Neural progenitor cell (in vitro differentiated cells): Measurements from ENCODE around the gene GXYLT2. TPM values are rescaled to one million over a fixed set of nuclear protein-coding genes. Genes with fewer than 3 reads are reported as not detected.

Experiments used
- DNase-seq: peaks from one replicate; pipeline ENCODE4 v3.0.0-alpha.2; 2016; ENCODE audit warnings: low spot score
- H2AFZ ChIP-seq: fragments of 200-600 bp; sonication (generic); replicated peaks from 2 replicates; pipeline ENCODE4 v1.6.1; 2016; ENCODE audit warnings: antibody characterized with exemption
- H3F3A ChIP-seq: fragments of 200-600 bp; sonication (generic); 2 replicates; pipeline ENCODE4 v1.6.1; 2016; ENCODE audit warnings: antibody characterized with exemption, low read depth
- H3K27ac ChIP-seq: fragments of 200-600 bp; sonication (generic); 2 replicates; pipeline ENCODE4 v1.5.1; 2016; ENCODE audit warnings: mild to moderate bottlenecking
- H3K27me3 ChIP-seq: fragments of 200-600 bp; sonication (generic); 2 replicates; pipeline ENCODE4 v1.6.1; 2016; ENCODE audit warnings: mild to moderate bottlenecking, moderate library complexity
- H3K36me3 ChIP-seq: fragments of 200-600 bp; sonication (generic); 2 replicates; pipeline ENCODE4 v1.5.1; 2016
- H3K4me1 ChIP-seq: fragments of 200-600 bp; sonication (generic); 2 replicates; pipeline ENCODE4 v1.6.1; 2016; ENCODE audit warnings: mixed run types
- H3K4me2 ChIP-seq: fragments of 200-600 bp; sonication (generic); 2 replicates; pipeline ENCODE4 v1.6.1; 2016
- H3K4me3 ChIP-seq: fragments of 200-600 bp; sonication (generic); 2 replicates; pipeline ENCODE4 v1.5.1; 2016
- H3K79me2 ChIP-seq: fragments of 200-600 bp; sonication (generic); 2 replicates; pipeline ENCODE4 v1.6.1; 2016; ENCODE audit warnings: low read depth
- H3K9ac ChIP-seq: fragments of 200-600 bp; sonication (generic); 2 replicates; pipeline ENCODE4 v1.6.1; 2016
- H3K9me3 ChIP-seq: fragments of 200-600 bp; sonication (generic); 2 replicates; pipeline ENCODE4 v1.5.1; 2016; ENCODE audit warnings: low read depth
- H4K20me1 ChIP-seq: fragments of 200-600 bp; sonication (generic); 2 replicates; pipeline ENCODE4 v1.6.1; 2016; ENCODE audit warnings: low read depth
- H3K27ac Mint-ChIP-seq: 3 replicates; pipeline ENCODE4 v1.8.0; 2021; ENCODE audit warnings: mixed read lengths
- H3K27me3 Mint-ChIP-seq: 2 replicates; pipeline ENCODE4 v1.8.0; 2022; ENCODE audit warnings: low read depth, mild to moderate bottlenecking, inconsistent platforms, moderate library complexity, mixed read lengths; ENCODE audit not compliant: insufficient read depth
- H3K36me3 Mint-ChIP-seq: 3 replicates; pipeline ENCODE4 v1.8.0; 2021; ENCODE audit warnings: mixed read lengths
- H3K4me1 Mint-ChIP-seq: 3 replicates; pipeline ENCODE4 v1.8.0; 2021; ENCODE audit warnings: mixed read lengths
- H3K4me3 Mint-ChIP-seq: 3 replicates; pipeline ENCODE4 v1.8.0; 2021; ENCODE audit warnings: mild to moderate bottlenecking, moderate library complexity, mixed read lengths
- H3K9me3 Mint-ChIP-seq: 3 replicates; pipeline ENCODE4 v1.8.0; 2020; ENCODE audit warnings: mixed read lengths
- EZH2 ChIP-seq: fragments of 200-600 bp; sonication (generic); IDR thresholded peaks from 2 replicates; pipeline ENCODE4 v1.6.1; 2017; ENCODE audit warnings: antibody characterized with exemption, mild to moderate bottlenecking, moderate library complexity
- EZH2phosphoT487 ChIP-seq: fragments of 200-600 bp; sonication (generic); IDR thresholded peaks from 2 replicates; pipeline ENCODE4 v1.6.1; 2017; ENCODE audit warnings: antibody characterized with exemption
- total RNA-seq: library from RNA; depleted of rRNA; stranded (reverse); fragments of >200 nt; gene quantifications from 2 replicates; pipeline ENCODE4 v1.2.3, GENCODE V29; 2015; ENCODE audit warnings: low replicate concordance
- TF ChIP-seq, protein P1 (sequence below): fragments of 200-600 bp; sonication (generic); IDR thresholded peaks from 2 replicates; pipeline ENCODE4 v1.5.1; 2017; ENCODE audit warnings: antibody characterized with exemption, mild to moderate bottlenecking

The GXYLT2 gene
- total RNA-seq, 1 donor from 2014 or later = 3.6 TPM

- H3K9me3 ChIP-seq = peaks cover 8% of the 10 kb centered on the region
- H3K9me3 Mint-ChIP-seq = peaks cover 13% of the 10 kb centered on the region
- TF ChIP-seq, protein P1, sequence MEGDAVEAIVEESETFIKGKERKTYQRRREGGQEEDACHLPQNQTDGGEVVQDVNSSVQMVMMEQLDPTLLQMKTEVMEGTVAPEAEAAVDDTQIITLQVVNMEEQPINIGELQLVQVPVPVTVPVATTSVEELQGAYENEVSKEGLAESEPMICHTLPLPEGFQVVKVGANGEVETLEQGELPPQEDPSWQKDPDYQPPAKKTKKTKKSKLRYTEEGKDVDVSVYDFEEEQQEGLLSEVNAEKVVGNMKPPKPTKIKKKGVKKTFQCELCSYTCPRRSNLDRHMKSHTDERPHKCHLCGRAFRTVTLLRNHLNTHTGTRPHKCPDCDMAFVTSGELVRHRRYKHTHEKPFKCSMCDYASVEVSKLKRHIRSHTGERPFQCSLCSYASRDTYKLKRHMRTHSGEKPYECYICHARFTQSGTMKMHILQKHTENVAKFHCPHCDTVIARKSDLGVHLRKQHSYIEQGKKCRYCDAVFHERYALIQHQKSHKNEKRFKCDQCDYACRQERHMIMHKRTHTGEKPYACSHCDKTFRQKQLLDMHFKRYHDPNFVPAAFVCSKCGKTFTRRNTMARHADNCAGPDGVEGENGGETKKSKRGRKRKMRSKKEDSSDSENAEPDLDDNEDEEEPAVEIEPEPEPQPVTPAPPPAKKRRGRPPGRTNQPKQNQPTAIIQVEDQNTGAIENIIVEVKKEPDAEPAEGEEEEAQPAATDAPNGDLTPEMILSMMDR = no peak
- no peak for TF ChIP-seq EZH2phosphoT487
- H3F3A ChIP-seq = no peaks in the 10 kb centered on the region
- H3K36me3 ChIP-seq = no peaks in the 10 kb centered on the region
- H3K27ac ChIP-seq = no peak overlapping the region
- H2AFZ ChIP-seq = no peak overlapping the region
- H3K4me2 ChIP-seq = no peak overlapping the region
- no peaks in the 10 kb centered on the region for H3K4me1 ChIP-seq
- no peaks in the 10 kb centered on the region for H3K27me3 ChIP-seq
- peaks cover 3% of the 10 kb centered on the region for H3K27me3 Mint-ChIP-seq
- H3K9ac ChIP-seq = no peak overlapping the region
- peaks cover 2% of the 10 kb centered on the region for H3K36me3 Mint-ChIP-seq
- DNase-seq = no peak
- no peak overlapping the region for H3K4me3 Mint-ChIP-seq
- H3K4me3 ChIP-seq = no peak overlapping the region
- H4K20me1 ChIP-seq = no peaks in the 10 kb centered on the region
- no peak overlapping the region for H3K27ac Mint-ChIP-seq
- no peaks in the 10 kb centered on the region for H3K4me1 Mint-ChIP-seq
- H3K79me2 ChIP-seq = no peaks in the 10 kb centered on the region
Observed at GRCh38 chr3:72985576-72985975, 97.7 kb downstream of the GXYLT2 start.

- no peak for TF ChIP-seq EZH2phosphoT487
- H3K27me3 ChIP-seq = no peaks in the 10 kb centered on the region
Observed at GRCh38 chr3:72990701-72991395, 103.0 kb downstream of the GXYLT2 start.

DNA sequence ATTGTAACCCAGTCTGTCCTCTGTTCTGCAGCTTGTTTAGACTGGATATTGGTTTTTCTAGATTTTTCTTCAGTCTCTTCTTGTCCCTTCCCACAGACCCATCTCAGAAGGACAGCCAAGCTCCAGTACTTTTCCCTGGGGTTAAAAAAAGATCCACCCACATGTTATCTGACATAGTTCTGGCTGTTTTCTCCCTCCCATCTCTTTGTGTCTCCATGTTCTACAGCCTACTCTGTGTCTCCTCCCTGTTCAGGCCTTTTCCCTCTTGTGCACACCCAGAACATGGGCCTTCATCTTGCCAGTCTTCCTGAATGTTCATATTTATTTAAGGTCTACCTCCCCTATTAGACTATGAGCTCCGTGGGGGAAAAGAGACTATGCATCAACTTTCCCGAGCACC, 103.7 kb downstream of the GXYLT2 start:
- TF ChIP-seq EZH2 = no peak
- TF ChIP-seq, protein P1 = no peak
- TF ChIP-seq EZH2phosphoT487 = no peak
- peaks cover 4% of the 10 kb centered on the region for H3K79me2 ChIP-seq

More at GRCh38 chr3:72990701-72991395, 103.0 kb downstream of the GXYLT2 start:
- peaks cover 3% of the 10 kb centered on the region for H3K9me3 Mint-ChIP-seq
- Histone ChIP-seq H3K9ac (no peak overlapping the region), H3K27ac (no peak overlapping the region), H3F3A (peaks cover 4% of the 10 kb centered on the region), H4K20me1 (no peaks in the 10 kb centered on the region), H3K79me2 (no peaks in the 10 kb centered on the region), H3K36me3 (no peaks in the 10 kb centered on the region), H3K4me2 (no peak overlapping the region), H3K9me3 (peaks cover 2% of the 10 kb centered on the region), H2AFZ (no peak overlapping the region), H3K4me3 (no peak overlapping the region), H3K4me1 (no peaks in the 10 kb centered on the region)
- no peak for DNase-seq
- H3K27me3 Mint-ChIP-seq = peaks cover 3% of the 10 kb centered on the region
- H3K36me3 Mint-ChIP-seq = peaks cover 2% of the 10 kb centered on the region
- no peak overlapping the region for H3K4me3 Mint-ChIP-seq
- no peak overlapping the region for H3K27ac Mint-ChIP-seq
- H3K4me1 Mint-ChIP-seq = peaks cover 4% of the 10 kb centered on the region

GRCh38 chr3:72993391-72993790, 105.5 kb downstream of the GXYLT2 start:
- peaks cover 11% of the 10 kb centered on the region for H3K4me1 Mint-ChIP-seq
- Histone ChIP-seq H2AFZ (no peak overlapping the region), H3K9ac (no peak overlapping the region), H3K79me2 (peaks cover 4% of the 10 kb centered on the region), H3K9me3 (no peaks in the 10 kb centered on the region), H3K4me1 (peaks cover 3% of the 10 kb centered on the region), H3K4me2 (no peak overlapping the region), H3F3A (peaks cover 20% of the 10 kb centered on the region), H3K27ac (no peak overlapping the region), H4K20me1 (peaks cover 11% of the 10 kb centered on the region), H3K27me3 (no peaks in the 10 kb centered on the region), H3K36me3 (peaks cover 6% of the 10 kb centered on the region), H3K4me3 (no peak overlapping the region)
- H3K27ac Mint-ChIP-seq = no peak overlapping the region
- H3K36me3 Mint-ChIP-seq = peaks cover 2% of the 10 kb centered on the region
- TF ChIP-seq, protein P1 = peak; percentile 15
- TF ChIP-seq EZH2phosphoT487 = no peak
- no peak for TF ChIP-seq EZH2
- peaks cover 6% of the 10 kb centered on the region for H3K27me3 Mint-ChIP-seq
- DNase-seq = no peak
- H3K4me3 Mint-ChIP-seq = no peak overlapping the region
- no peaks in the 10 kb centered on the region for H3K9me3 Mint-ChIP-seq

More for the DNA sequence above, 103.7 kb downstream of the GXYLT2 start:
- Histone ChIP-seq H3K27me3 (no peaks in the 10 kb centered on the region), H3K9me3 (no peaks in the 10 kb centered on the region), H2AFZ (no peak overlapping the region), H3F3A (peaks cover 10% of the 10 kb centered on the region), H3K4me1 (no peaks in the 10 kb centered on the region), H3K36me3 (no peaks in the 10 kb centered on the region), H3K4me2 (no peak overlapping the region), H3K4me3 (no peak overlapping the region), H4K20me1 (no peaks in the 10 kb centered on the region), H3K9ac (no peak overlapping the region), H3K27ac (no peak overlapping the region)
- H3K9me3 Mint-ChIP-seq = no peaks in the 10 kb centered on the region
- H3K27ac Mint-ChIP-seq = no peak overlapping the region
- no peak overlapping the region for H3K4me3 Mint-ChIP-seq
- no peak for DNase-seq
- H3K36me3 Mint-ChIP-seq = no peaks in the 10 kb centered on the region
- H3K4me1 Mint-ChIP-seq = peaks cover 4% of the 10 kb centered on the region
- H3K27me3 Mint-ChIP-seq = peaks cover 3% of the 10 kb centered on the region
